ENCODE measurements around the gene SYNM.

The SYNM gene

DNA sequence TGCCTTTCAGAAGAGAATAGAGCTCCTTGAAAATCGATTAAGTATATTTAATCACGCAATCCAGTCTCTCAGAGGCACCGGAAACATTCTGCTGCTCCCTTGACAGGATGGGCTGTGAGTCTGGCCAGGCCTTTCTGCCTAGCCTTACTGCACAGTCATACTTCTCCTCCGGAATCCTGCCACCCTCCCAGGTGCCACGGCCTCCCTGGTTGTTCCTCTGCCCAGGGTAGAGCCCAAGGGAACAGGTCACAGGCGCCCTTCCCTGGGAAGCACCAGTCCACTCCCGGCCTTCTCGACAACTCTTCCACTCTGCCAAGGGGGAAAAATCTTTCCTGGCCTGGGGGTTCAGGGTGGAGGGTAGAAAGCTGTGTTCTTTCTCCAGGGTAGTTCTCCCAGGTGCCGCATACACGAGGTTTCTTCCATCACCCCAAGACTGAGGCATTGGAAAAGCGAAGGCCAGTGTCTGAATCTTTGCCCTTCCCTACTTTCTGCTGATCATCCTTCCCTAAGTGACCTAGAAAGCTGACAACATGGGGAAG lies 17.4 kb upstream of the SYNM start:
- TF ChIP-seq ZNF70 (CRISPR knock-in tag; IDR thresholded peaks at IDR 0.05), result no peak
- TF ChIP-seq ESRRG (CRISPR knock-in tag; IDR thresholded peaks at IDR 0.05), result no peak
- TF ChIP-seq, protein P1, sequence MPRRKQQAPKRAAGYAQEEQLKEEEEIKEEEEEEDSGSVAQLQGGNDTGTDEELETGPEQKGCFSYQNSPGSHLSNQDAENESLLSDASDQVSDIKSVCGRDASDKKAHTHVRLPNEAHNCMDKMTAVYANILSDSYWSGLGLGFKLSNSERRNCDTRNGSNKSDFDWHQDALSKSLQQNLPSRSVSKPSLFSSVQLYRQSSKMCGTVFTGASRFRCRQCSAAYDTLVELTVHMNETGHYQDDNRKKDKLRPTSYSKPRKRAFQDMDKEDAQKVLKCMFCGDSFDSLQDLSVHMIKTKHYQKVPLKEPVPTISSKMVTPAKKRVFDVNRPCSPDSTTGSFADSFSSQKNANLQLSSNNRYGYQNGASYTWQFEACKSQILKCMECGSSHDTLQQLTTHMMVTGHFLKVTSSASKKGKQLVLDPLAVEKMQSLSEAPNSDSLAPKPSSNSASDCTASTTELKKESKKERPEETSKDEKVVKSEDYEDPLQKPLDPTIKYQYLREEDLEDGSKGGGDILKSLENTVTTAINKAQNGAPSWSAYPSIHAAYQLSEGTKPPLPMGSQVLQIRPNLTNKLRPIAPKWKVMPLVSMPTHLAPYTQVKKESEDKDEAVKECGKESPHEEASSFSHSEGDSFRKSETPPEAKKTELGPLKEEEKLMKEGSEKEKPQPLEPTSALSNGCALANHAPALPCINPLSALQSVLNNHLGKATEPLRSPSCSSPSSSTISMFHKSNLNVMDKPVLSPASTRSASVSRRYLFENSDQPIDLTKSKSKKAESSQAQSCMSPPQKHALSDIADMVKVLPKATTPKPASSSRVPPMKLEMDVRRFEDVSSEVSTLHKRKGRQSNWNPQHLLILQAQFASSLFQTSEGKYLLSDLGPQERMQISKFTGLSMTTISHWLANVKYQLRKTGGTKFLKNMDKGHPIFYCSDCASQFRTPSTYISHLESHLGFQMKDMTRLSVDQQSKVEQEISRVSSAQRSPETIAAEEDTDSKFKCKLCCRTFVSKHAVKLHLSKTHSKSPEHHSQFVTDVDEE (CRISPR knock-in tag; IDR thresholded peaks at IDR 0.05), result no peak
- no peak for TF ChIP-seq RARB (CRISPR knock-in tag; IDR thresholded peaks at IDR 0.05)
- TF ChIP-seq BACH2 (CRISPR knock-in tag; IDR thresholded peaks at IDR 0.05; ENCODE audit: borderline replicate concordance), result no peak
- no peak for TF ChIP-seq PATZ1 (CRISPR knock-in tag; IDR thresholded peaks at IDR 0.05; ENCODE audit: borderline replicate concordance)
- TF ChIP-seq, protein P2, sequence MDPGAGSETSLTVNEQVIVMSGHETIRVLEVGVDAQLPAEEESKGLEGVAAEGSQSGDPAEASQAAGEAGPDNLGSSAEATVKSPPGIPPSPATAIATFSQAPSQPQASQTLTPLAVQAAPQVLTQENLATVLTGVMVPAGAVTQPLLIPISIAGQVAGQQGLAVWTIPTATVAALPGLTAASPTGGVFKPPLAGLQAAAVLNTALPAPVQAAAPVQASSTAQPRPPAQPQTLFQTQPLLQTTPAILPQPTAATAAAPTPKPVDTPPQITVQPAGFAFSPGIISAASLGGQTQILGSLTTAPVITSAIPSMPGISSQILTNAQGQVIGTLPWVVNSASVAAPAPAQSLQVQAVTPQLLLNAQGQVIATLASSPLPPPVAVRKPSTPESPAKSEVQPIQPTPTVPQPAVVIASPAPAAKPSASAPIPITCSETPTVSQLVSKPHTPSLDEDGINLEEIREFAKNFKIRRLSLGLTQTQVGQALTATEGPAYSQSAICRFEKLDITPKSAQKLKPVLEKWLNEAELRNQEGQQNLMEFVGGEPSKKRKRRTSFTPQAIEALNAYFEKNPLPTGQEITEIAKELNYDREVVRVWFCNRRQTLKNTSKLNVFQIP (CRISPR knock-in tag; IDR thresholded peaks at IDR 0.05; ENCODE audit: borderline replicate concordance, low read depth), result no peak
- TF ChIP-seq CSRNP3 (CRISPR knock-in tag; IDR thresholded peaks at IDR 0.05), result no peak
- TF ChIP-seq ZNF565 (CRISPR knock-in tag; conservative IDR thresholded peaks at IDR 0.05; ENCODE audit: low read depth), result no peak
- TF ChIP-seq, protein P3, sequence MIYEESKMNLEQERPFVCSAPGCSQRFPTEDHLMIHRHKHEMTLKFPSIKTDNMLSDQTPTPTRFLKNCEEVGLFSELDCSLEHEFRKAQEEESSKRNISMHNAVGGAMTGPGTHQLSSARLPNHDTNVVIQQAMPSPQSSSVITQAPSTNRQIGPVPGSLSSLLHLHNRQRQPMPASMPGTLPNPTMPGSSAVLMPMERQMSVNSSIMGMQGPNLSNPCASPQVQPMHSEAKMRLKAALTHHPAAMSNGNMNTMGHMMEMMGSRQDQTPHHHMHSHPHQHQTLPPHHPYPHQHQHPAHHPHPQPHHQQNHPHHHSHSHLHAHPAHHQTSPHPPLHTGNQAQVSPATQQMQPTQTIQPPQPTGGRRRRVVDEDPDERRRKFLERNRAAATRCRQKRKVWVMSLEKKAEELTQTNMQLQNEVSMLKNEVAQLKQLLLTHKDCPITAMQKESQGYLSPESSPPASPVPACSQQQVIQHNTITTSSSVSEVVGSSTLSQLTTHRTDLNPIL (CRISPR knock-in tag; IDR thresholded peaks at IDR 0.05; ENCODE audit: low read depth), result no peak
- no peak for TF ChIP-seq OSR1 (CRISPR knock-in tag; IDR thresholded peaks at IDR 0.05)
- TF ChIP-seq PPARA (CRISPR knock-in tag; IDR thresholded peaks at IDR 0.05; ENCODE audit: borderline replicate concordance), result no peak
- TF ChIP-seq ZC3H10 (CRISPR knock-in tag; IDR thresholded peaks at IDR 0.05), result no peak
- no peak for TF ChIP-seq ZFP3 (CRISPR knock-in tag; IDR thresholded peaks at IDR 0.05)
- no peak for TF ChIP-seq GLIS3 (CRISPR knock-in tag; IDR thresholded peaks at IDR 0.05)
- no peak for TF ChIP-seq TOX (CRISPR knock-in tag; IDR thresholded peaks at IDR 0.05; ENCODE audit: borderline replicate concordance)
- no peak for TF ChIP-seq ZNF8 (CRISPR knock-in tag; IDR thresholded peaks at IDR 0.05)
- TF ChIP-seq ISL1 (CRISPR knock-in tag; IDR thresholded peaks at IDR 0.05), result no peak
- TF ChIP-seq CSDC2 (CRISPR knock-in tag; IDR thresholded peaks at IDR 0.05), result no peak
- ATAC-seq, result no peak

GRCh38 chr15:99090011-99090699 lies 14.7 kb upstream of the SYNM start:
- TF ChIP-seq TCF4 (CRISPR knock-in tag; IDR thresholded peaks at IDR 0.05; ENCODE audit: borderline replicate concordance), result no peak
- no peak for TF ChIP-seq ZNF70 (CRISPR knock-in tag; IDR thresholded peaks at IDR 0.05)
- TF ChIP-seq, protein P3 (CRISPR knock-in tag; IDR thresholded peaks at IDR 0.05; ENCODE audit: low read depth), result no peak
- TF ChIP-seq PATZ1 (CRISPR knock-in tag; IDR thresholded peaks at IDR 0.05; ENCODE audit: borderline replicate concordance), result no peak
- no peak for TF ChIP-seq OSR1 (CRISPR knock-in tag; IDR thresholded peaks at IDR 0.05)
- TF ChIP-seq SNAI2 (CRISPR knock-in tag; IDR thresholded peaks at IDR 0.05), result no peak
- no peak for TF ChIP-seq ZNF8 (CRISPR knock-in tag; IDR thresholded peaks at IDR 0.05)
- TF ChIP-seq, protein P2 (CRISPR knock-in tag; IDR thresholded peaks at IDR 0.05; ENCODE audit: borderline replicate concordance, low read depth), result no peak
- TF ChIP-seq PPARA (CRISPR knock-in tag; IDR thresholded peaks at IDR 0.05; ENCODE audit: borderline replicate concordance), result no peak
- ATAC-seq, result no peak

Measured in SK-N-SH treated with all-trans-retinoic acid at 6 μM for 48 hours (cell line).